Kidney (tissue), 14 donors: ENCODE data around the gene ELAPOR2. TPM values are rescaled to one million over a fixed set of nuclear protein-coding genes. Genes with fewer than 3 reads are reported as not detected.

Experiments
- DNase-seq, 5 donors: peaks; one replicate each; pipeline ENCODE4 v3.0.0-alpha.2; 2013 to 2020
- FAIRE-seq: peaks from 2 replicates; lab custom pipeline; 2012; peaks lifted over from hg19 to GRCh38; lab: Jason Lieb, UNC
- H3K27ac ChIP-seq, 2 donors: one replicate each; pipeline ENCODE4 v1.7.0; 2013; ENCODE audit warnings: low read depth in 2 of 2, low read length in 2 of 2, inconsistent platforms in 1 of 2
- H3K27me3 ChIP-seq: one replicate; pipeline ENCODE4 v1.7.1; 2013; ENCODE audit warnings: low read length, inconsistent platforms; ENCODE audit not compliant: control insufficient read depth, insufficient read depth
- H3K36me3 ChIP-seq, 3 donors: one replicate each; pipeline versions ENCODE4 v1.7.0 to v1.7.1; 2013; ENCODE audit warnings: low read length in 3 of 3, control low read depth in 1 of 3, inconsistent platforms in 1 of 3; ENCODE audit not compliant: insufficient read depth in 3 of 3, control insufficient read depth in 2 of 3
- H3K4me1 ChIP-seq, 3 donors: one replicate each; pipeline versions ENCODE4 v1.7.0 to v1.7.1; 2013; ENCODE audit warnings: low read length in 3 of 3, inconsistent platforms in 1 of 3, low read depth in 1 of 3; ENCODE audit not compliant: control insufficient read depth in 2 of 3, insufficient read depth in 2 of 3
- H3K4me3 ChIP-seq, 3 donors: one replicate each; pipeline versions ENCODE4 v1.7.0 to v1.8.1; 2013; ENCODE audit warnings: low read length in 3 of 3, control low read depth in 1 of 3, inconsistent platforms in 1 of 3
- H3K9ac ChIP-seq, 3 donors: one replicate each; pipeline versions ENCODE4 v1.7.0 to v1.7.1; 2013; ENCODE audit warnings: low read length in 3 of 3, control low read depth in 1 of 3, inconsistent platforms in 1 of 3
- H3K9me3 ChIP-seq, 3 donors: one replicate each; pipeline versions ENCODE4 v1.7.0 to v1.7.1; 2013; ENCODE audit warnings: low read length in 3 of 3, control low read depth in 1 of 3, inconsistent platforms in 1 of 3; ENCODE audit not compliant: control insufficient read depth in 2 of 3, insufficient read depth in 1 of 3
- intact Hi-C: fragments of 100-400 bp; cut with DNase I; formaldehyde crosslinking; loops from one replicate; pipeline ENCODE4 v1.11.1; 2022
- polyA plus RNA-seq: library from polyadenylated mRNA; stranded (reverse); fragments of 350-450 nt; fragmentation: Illumina TruSeq; extraction: RNeasy Lipid Tissue Mini Kit (QIAGEN cat#74804); gene quantifications from one replicate; pipeline ENCODE4 v1.2.3, GENCODE V29; 2014; ENCODE audit warnings: low read depth, low replicate concordance; ENCODE audit not compliant: insufficient read depth
- total RNA-seq: library from RNA; stranded (reverse); fragmentation: NEBNext Ultra II Directional; extraction: Animal tissue kit (Norgen Biotek cat#: 25700); gene quantifications from one replicate; pipeline ENCODE4 v1.2.1, GENCODE V29; 2021
- TF ChIP-seq, protein P1 (sequence below): IDR thresholded peaks from 3 replicates; pipeline ENCODE4 v1.5.1; 2012; ENCODE audit warnings: mild to moderate bottlenecking, moderate library complexity, borderline replicate concordance; ENCODE audit not compliant: insufficient read depth; ENCODE audit errors: extremely low read depth
- donor health status: control.
- donor health status: control.
- donor health status: control.
- donor health status: control.
- donor health status: control.
- donor health status: DM: yes; HTN: yes; CAD: no.
- donor health status: Normal renal cell carcinoma (clear cell type).

Gene ELAPOR2
- total and polyA plus RNA-seq, 2 donors from 2014 or later, result 2.9 to 9.0 TPM

DNA sequence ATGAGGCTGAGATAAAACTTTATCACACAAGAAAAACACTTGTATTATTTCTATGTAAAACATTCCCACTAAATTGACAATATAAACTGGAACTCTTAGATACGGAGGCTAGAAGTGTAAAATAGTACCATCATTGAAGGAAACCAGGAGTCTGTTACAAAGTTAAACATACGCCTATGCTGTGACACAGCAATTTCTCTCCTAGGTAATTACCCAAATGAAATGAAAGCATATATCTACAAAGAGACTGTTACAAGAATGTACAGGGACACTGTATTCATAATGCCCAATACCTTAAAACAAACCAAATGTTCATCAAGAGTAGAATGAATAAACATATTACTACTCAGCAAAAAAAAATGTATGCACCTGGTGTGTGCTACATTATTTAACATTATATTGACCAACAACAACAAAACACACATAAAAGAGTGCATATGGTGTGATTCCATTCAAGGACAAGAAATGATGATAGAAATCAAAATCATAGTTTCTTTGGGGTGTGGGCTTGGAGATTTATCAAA lies 33.2 kb upstream of the ELAPOR2 start:
- FAIRE-seq (no peak), DNase-seq (no peak)
- H3K9me3 ChIP-seq, result no peaks in the 10 kb centered on the region
- intact Hi-C loops, result no loop called here
- H3K4me1 ChIP-seq, result no peaks in the 10 kb centered on the region
- no peak overlapping the region for H3K27ac ChIP-seq
- H3K27me3 ChIP-seq, result no peaks in the 10 kb centered on the region
- TF ChIP-seq, protein P1, sequence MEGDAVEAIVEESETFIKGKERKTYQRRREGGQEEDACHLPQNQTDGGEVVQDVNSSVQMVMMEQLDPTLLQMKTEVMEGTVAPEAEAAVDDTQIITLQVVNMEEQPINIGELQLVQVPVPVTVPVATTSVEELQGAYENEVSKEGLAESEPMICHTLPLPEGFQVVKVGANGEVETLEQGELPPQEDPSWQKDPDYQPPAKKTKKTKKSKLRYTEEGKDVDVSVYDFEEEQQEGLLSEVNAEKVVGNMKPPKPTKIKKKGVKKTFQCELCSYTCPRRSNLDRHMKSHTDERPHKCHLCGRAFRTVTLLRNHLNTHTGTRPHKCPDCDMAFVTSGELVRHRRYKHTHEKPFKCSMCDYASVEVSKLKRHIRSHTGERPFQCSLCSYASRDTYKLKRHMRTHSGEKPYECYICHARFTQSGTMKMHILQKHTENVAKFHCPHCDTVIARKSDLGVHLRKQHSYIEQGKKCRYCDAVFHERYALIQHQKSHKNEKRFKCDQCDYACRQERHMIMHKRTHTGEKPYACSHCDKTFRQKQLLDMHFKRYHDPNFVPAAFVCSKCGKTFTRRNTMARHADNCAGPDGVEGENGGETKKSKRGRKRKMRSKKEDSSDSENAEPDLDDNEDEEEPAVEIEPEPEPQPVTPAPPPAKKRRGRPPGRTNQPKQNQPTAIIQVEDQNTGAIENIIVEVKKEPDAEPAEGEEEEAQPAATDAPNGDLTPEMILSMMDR, result no peak
- H3K9ac ChIP-seq, result no peak overlapping the region
- H3K36me3 ChIP-seq, result no peaks in the 10 kb centered on the region
- H3K4me3 ChIP-seq, result no peak overlapping the region

DNA sequence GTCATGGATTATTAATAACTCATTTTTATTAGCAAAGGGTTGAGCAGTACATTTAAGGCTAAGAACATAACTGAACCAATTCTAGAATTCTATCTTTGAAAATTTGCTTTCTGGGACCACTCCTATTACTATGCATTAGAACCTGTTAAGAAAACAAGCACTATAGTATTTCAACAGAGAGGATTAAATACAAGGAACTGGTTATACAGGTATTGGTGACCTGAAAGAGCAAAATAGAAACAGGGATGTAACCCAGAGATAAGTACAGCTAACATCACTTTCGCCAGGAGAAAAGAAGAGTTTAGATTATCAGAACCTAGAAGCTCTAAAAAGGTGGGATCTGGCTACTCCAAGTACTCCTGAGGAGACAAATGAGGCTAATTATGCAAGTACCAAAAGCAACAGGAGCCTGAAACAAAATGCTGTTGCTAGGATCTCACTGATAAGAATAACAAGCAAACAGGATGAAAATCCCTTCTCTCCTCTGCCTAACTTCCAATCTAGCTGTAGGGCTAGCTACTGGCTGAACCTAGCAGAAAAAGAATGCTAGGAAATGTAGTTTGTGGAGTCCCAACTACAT lies 32.1 kb upstream of the ELAPOR2 start:
- H3K27ac ChIP-seq, result no peak overlapping the region
- H3K4me1 ChIP-seq, result no peaks in the 10 kb centered on the region
- no peaks in the 10 kb centered on the region for H3K36me3 ChIP-seq
- H3K9me3 ChIP-seq, result no peaks in the 10 kb centered on the region
- FAIRE-seq (no peak), DNase-seq (no peak)
- H3K4me3 ChIP-seq, result no peak overlapping the region
- H3K9ac ChIP-seq, result no peak overlapping the region
- H3K27me3 ChIP-seq, result no peaks in the 10 kb centered on the region
- intact Hi-C loops, result no loop called here
- TF ChIP-seq, protein P1, result no peak

DNA sequence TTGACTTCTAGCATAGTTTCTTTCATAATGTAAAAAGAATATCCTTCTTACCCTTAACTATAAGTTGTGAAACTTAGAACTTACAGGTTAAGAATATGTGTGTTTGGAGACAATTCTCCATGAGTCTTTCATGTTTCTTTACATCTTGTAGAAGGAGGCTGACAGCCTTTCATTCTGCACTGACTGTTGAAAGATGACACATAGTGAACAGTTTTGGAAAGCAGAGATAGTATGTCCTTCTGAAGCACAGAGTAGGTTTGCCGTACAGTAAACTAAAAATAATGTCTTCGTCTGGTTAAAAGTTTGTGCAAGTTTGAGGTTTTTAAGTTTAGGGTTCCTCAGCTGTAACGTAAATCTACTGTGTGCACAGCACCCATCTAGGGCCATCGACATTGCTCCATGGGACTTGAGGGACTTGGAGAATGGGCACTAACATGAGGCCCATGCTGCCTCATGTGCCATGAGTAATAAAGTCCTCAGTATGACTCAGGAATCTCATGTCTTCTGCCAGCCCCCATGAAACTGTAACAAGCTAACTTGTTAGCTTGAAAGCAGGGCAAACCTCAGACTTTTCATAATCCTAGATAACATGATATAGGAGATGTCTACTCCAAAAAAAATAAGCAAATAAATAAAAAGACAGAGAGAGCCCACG lies 24.5 kb upstream of the ELAPOR2 start:
- TF ChIP-seq, protein P1, result no peak
- DNase-seq, result no peak
- Histone ChIP-seq H3K9me3 (no peaks in the 10 kb centered on the region), H3K36me3 (no peaks in the 10 kb centered on the region), H3K4me1 (no peaks in the 10 kb centered on the region), H3K27ac (no peak overlapping the region), H3K9ac (no peak overlapping the region), H3K4me3 (no peak overlapping the region), H3K27me3 (no peaks in the 10 kb centered on the region)
- intact Hi-C loops, result no loop called here
- FAIRE-seq, result no peak
